Spleen (tissue), 7 donors: ENCODE results near the gene REN.

Source experiments
- CTCF ChIP-seq, 11 experiments: fragments of 200-600 bp in 7 of 11; fragments of 450-650 bp in 4 of 11; sonication (generic) in 4 of 11; IDR thresholded peaks in 8 of 11; conservative IDR thresholded peaks in 3 of 11; 1 replicate in 7 of 11; 2 replicates in 4 of 11; pipeline versions ENCODE4 v1.4.0 to v1.8.0; 2016 to 2021; ENCODE audit warnings: antibody characterized with exemption in 11 of 11, inconsistent platforms in 4 of 11, mild to moderate bottlenecking in 1 of 11
- POLR2A ChIP-seq, 3 donors: fragments of 450-650 bp; IDR thresholded peaks; one replicate each; pipeline ENCODE4 v1.5.1; 2017; ENCODE audit warnings: antibody characterized with exemption in 3 of 3, mild to moderate bottlenecking in 1 of 3
- donor health status: DM: no; HTN: no; CAD: no; lungs with moderate emphysema.
- donor health status: DM: no; HTN: no; CAD: no.
- donor health status: DM: no; HTN: no; CAD: no.

DNA sequence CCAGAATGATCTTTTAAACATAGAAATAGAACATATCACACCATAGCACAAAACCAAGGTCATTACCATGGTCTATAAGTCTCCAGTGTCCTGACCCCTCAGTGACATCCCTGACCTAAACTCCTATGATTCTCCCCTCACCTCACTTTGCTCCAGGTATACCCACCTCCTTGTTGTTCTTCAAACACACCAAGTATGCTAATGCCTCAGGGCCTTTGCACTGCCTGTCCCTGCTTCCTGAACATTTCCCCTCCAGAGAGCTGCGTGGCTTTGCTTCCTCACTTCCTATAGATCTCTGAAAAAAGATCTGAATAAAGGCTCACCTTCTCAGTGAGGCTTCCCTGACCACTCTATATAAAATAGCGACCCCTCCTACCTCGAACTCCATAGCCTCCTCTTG lies 46.6 kb upstream of the REN start:
- no peak for TF ChIP-seq CTCF (IDR thresholded peaks at IDR 0.05 in 8 of 11, conservative IDR thresholded peaks at IDR 0.05 in 3 of 11)
- no peak for TF ChIP-seq POLR2A (IDR thresholded peaks at IDR 0.05)
